GM19193 (cell line): ENCODE data around the gene DPH7.

Experiments
- POLR2A ChIP-seq: IDR thresholded peaks from 4 replicates; pipeline ENCODE4 v1.6.1; 2011; ENCODE audit not compliant: insufficient read depth, insufficient read length; ENCODE audit errors: extremely low read depth

The DPH7 gene

DNA sequence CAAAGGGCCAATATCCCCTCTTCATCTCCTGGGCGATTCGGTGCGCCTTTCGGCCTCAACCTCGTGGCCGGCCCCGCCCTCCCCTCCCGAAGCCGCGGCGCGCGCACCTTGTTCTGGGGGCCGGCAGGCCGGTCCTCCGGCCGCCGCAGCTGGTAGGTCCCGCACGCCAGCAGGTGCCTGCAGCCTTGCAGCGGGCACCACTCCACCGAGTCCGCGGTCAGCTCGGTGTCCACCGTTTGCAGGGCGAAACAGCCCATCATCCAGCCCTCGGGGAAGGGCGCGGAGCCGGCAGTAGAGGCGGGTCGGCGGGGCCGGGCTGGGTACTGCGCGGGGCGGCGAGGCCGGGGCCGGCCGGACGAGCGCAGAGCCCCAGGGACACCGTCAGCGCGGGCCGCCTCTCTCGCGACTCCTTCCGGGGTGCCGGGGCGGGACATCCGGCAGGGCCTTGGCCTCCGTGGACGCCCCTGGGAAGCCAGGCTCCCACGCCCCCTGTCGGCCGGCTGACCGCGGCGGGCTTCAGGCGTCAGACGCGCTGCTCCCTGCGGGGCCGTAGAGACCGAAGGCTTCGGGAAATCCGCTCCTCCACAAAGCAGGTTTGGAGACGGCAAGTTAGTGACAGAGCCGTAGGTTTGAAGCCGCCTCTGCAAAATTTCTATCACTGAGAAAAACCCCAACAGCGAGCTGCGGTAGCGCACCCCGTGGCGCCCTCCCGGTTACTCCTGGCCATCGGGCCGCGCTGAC, at the start of gene DPH7:
DPH7 (minus strand) TSS at position 408 of the 741 bp plus-strand sequence; CDS start at position 260, 148 bp downstream.
- TF ChIP-seq POLR2A: peak; percentile 87

GRCh38 chr9:137626464-137626863, 47.7 kb upstream of the DPH7 start:
- TF ChIP-seq POLR2A: no peak

- TF ChIP-seq POLR2A: no peak
Measured at GRCh38 chr9:137621131-137621757, 42.5 kb upstream of the DPH7 start.

- no peak for TF ChIP-seq POLR2A
Measured at GRCh38 chr9:137620581-137620980, 41.9 kb upstream of the DPH7 start.

DNA sequence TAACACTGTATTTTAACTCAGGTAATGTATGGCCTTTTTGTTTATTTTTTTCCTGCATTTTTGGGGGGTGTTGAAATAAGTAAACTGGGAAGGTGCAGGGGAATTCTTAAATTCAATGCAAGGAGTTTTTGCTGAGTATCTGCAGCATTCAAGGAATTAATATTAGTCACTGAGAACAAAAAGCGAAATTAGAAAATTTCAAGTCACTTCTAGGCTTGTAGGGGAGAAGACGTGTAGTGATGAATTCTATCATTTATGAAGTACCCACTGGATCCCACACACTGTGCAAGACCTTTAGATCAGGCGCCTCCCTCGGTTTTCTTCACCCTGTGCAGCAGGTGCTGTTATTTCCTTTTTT, 41.3 kb upstream of the DPH7 start:
- no peak for TF ChIP-seq POLR2A

DNA sequence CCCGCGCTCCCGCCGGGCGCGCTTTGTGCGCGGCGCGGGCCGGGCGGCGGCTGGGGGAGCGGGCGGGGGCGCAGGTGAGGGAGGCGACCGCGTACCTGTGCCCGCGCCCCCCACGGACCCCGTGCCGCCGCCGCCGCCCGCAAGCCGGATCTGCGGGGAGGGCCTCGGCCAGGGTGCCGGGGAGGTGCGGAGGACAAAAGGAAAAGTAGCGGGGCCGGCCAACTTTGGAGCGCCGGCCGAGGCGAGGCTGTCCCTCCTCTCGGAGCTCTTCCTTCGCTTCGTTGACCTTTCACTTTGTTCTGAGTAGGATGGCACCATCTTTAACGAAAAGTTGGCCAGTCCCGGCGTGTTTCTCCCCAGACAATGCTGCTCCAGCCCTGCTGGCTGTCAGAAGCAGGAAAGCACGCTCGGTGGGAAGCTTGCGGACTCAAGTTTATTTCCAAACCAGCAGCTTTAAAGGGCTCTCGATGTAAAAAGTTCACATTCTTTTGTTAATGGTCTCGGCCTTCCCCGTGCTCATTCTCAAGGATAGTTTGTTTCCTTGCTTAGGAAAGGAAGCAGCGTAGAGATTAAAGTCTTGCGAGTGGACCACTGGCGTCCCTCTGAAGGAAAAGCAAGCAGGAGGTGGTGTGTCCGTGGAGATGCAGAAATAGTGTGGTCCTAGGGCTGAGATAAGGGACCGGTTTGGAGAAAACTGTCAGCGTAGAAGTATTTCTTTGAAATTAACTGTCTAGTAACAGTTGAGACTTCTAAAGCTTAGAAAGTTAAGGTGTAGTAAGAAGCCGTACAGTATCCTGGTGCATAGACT, 40.7 kb upstream of the DPH7 start:
- TF ChIP-seq POLR2A: no peak

- peak; percentile 81 for TF ChIP-seq POLR2A
Measured at GRCh38 chr9:137618105-137619067, 39.7 kb upstream of the DPH7 start, which contains the start of gene EHMT1. TSS of gene EHMT1 (plus strand) at chr9:137619005. CDS start at chr9:137619029, 24 bp downstream.

- no peak for TF ChIP-seq POLR2A
Measured at GRCh38 chr9:137615387-137615871, 36.7 kb upstream of the DPH7 start.

- TF ChIP-seq POLR2A: peak; percentile 3
Measured at GRCh38 chr9:137614631-137615386, 36.1 kb upstream of the DPH7 start.

- TF ChIP-seq POLR2A: peak; percentile 19
Measured at GRCh38 chr9:137613738-137614523, 35.2 kb upstream of the DPH7 start.

DNA sequence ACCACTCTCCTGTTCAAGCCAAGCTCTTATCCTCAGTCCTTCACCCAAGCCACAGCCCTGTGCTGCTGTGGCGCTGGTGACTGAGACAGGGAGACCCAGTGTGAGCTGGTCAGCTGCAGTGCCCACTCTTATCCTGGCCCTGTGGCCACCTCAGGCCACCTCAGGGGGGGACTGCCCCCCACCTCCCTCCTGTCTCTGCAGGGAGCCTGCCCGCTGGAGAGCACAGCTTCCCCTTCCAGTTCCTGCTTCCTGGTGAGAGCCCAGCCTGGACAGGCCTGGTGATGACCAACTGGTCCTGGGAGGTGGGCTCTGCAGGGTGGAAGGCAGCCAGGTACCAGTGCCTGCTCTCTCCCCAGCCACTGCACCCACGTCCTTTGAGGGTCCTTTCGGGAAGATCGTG, 34.5 kb upstream of the DPH7 start:
- TF ChIP-seq POLR2A: no peak

- peak; percentile 27 for TF ChIP-seq POLR2A
Measured at GRCh38 chr9:137612741-137613142, 34.0 kb upstream of the DPH7 start.

DNA sequence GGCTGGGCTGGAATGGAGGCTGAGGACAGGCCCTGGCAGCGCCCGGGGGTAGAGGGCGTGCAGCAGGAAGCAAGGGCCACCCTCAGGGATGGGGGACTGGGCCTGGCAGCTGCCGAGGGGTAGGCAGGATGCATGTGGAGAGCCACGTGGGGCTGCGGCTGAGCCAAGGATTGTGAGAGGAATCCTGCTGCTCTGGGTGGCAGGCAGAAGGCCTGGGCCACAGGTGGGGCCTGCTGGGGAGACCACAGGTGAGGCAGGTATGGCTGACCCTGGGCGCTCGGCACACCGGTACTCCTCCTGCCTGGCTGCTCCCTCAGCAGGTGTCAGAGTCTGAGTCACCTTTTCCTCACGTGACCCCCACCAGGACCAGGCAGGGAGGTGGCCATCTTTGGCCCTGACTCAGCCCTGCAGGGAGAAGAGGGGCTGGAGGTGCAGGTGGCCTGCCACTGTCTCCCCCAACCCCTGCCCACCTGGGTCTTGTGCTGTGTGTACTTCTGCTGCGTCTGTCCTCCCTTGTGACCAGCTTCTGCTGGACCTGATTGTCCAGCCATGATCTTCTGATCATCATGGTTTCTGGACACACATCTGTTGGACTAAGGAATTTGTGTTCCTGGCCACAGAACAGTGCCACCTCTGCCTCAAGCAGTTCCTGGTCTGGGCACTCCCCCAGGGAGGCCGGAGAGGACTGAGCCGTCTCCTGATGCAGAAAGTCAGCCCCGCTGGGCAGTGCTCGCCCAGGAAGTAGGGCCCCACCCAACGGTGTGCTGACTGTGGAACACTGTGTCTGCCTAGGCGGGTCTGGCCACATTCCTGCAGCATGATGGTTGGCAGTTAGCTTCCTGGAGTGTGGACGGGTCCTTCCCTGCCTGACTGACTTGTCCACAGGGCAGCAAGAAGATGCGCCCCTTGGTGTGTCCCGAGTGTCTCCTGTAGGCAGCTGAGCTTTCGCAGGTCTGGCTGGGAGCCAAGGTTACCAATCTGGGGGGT, 33.2 kb upstream of the DPH7 start:
- no peak for TF ChIP-seq POLR2A
